Measurements from ENCODE around the gene RALGDS.
"Not testable (repeated sequence)": the region's sequence is repeated elsewhere in the genome, so short reads cannot be mapped to it uniquely, and the experiment has no call there.

RALGDS gene

GRCh38 chr9:133121198-133121914, at the start of gene RALGDS:
Gene RALGDS, minus strand, starts transcription at chr9:133121240. Its CDS starts 86 bp downstream, at chr9:133121154.
- TF ChIP-seq ZFX (IDR thresholded peaks at IDR 0.05): no peak
- TF ChIP-seq CTCF (conservative IDR thresholded peaks at IDR 0.05): no peak
- peak within 1 kb of the TSS; percentile 93 for H3K27ac ChIP-seq

- TF ChIP-seq ZFX (IDR thresholded peaks at IDR 0.05) (no peak), CTCF (conservative IDR thresholded peaks at IDR 0.05) (no peak)
- H3K27ac ChIP-seq: no peak overlapping the region
These were observed 49.7 kb upstream of the RALGDS start for GRCh38 chr9:133170716-133171115.

- H3K27ac ChIP-seq: not testable (repeated sequence)
These were observed 48.6 kb upstream of the RALGDS start for GRCh38 chr9:133169687-133170086.

GRCh38 chr9:133169102-133169501, 48.1 kb upstream of the RALGDS start:
- H3K27ac ChIP-seq: no peak overlapping the region
- no peak for TF ChIP-seq ZFX (IDR thresholded peaks at IDR 0.05)
- TF ChIP-seq CTCF (conservative IDR thresholded peaks at IDR 0.05): no peak

- TF ChIP-seq ZFX (IDR thresholded peaks at IDR 0.05) (no peak), CTCF (conservative IDR thresholded peaks at IDR 0.05) (no peak)
- H3K27ac ChIP-seq: no peak overlapping the region
These were observed 47.4 kb upstream of the RALGDS start for GRCh38 chr9:133168432-133168831.

- TF ChIP-seq ZFX (IDR thresholded peaks at IDR 0.05): no peak
- no peak for TF ChIP-seq CTCF (conservative IDR thresholded peaks at IDR 0.05)
- no peak overlapping the region for H3K27ac ChIP-seq
These were observed 46.7 kb upstream of the RALGDS start for GRCh38 chr9:133167769-133168168.

GRCh38 chr9:133167096-133167730, 46.2 kb upstream of the RALGDS start:
- H3K27ac ChIP-seq: no peak overlapping the region
- no peak for TF ChIP-seq CTCF (conservative IDR thresholded peaks at IDR 0.05)
- no peak for TF ChIP-seq ZFX (IDR thresholded peaks at IDR 0.05)

- TF ChIP-seq CTCF (conservative IDR thresholded peaks at IDR 0.05) (no peak), ZFX (IDR thresholded peaks at IDR 0.05) (no peak)
- no peak overlapping the region for H3K27ac ChIP-seq
These were observed 45.4 kb upstream of the RALGDS start for GRCh38 chr9:133166392-133166791.

All from C4-2B (cell line).